ENCODE data around the gene FTCD.

FTCD gene

GRCh38 chr21:46136739-46137349 lies 18.5 kb downstream of the FTCD start:
- no peak for DNase-seq

- DNase-seq: no peak
These were observed 19.5 kb downstream of the FTCD start for GRCh38 chr21:46135782-46136395.

GRCh38 chr21:46131838-46132651 lies 23.3 kb downstream of the FTCD start:
- no peak for DNase-seq

GRCh38 chr21:46131588-46131837 lies 23.9 kb downstream of the FTCD start:
- DNase-seq: no peak

GRCh38 chr21:46130831-46131587 lies 24.4 kb downstream of the FTCD start:
- DNase-seq: no peak

GRCh38 chr21:46129846-46130651 lies 25.3 kb downstream of the FTCD start:
- DNase-seq: no peak

GRCh38 chr21:46128933-46129571 lies 26.3 kb downstream of the FTCD start:
- no peak for DNase-seq

- no peak for DNase-seq
These were observed 27.1 kb downstream of the FTCD start for GRCh38 chr21:46128106-46128932.

GRCh38 chr21:46127239-46128105 lies 27.9 kb downstream of the FTCD start:
- DNase-seq: no peak

GRCh38 chr21:46126309-46127238 lies 28.8 kb downstream of the FTCD start:
- DNase-seq: no peak

- DNase-seq: no peak
These were observed 29.5 kb downstream of the FTCD start for GRCh38 chr21:46125846-46126301.

GRCh38 chr21:46124926-46125845 lies 30.2 kb downstream of the FTCD start:
- DNase-seq: no peak

- DNase-seq: no peak
These were observed 31.1 kb downstream of the FTCD start for GRCh38 chr21:46124083-46124925.

GRCh38 chr21:46122758-46123683 lies 32.4 kb downstream of the FTCD start:
- DNase-seq: no peak

GRCh38 chr21:46122237-46122671 lies 33.1 kb downstream of the FTCD start:
- DNase-seq: no peak
